Activated T-helper 17 cell treated with anti-CD3 and anti-CD28 coated beads, Interleukin-2, amount 50 U/mL, for 72 hours (primary cell): Measurements from ENCODE around the gene WWTR1. TPM values are rescaled to one million over a fixed set of nuclear protein-coding genes. Genes with fewer than 3 reads are reported as not detected.

Experiments used
- ATAC-seq: fragments of 150-1000 bp; cut with Tn5 transposase; replicated peaks from 2 replicates; pipeline ENCODE4 v1.10.0; 2021; ENCODE audit warnings: mild to moderate bottlenecking, moderate library complexity
- H3K27ac Mint-ChIP-seq: one replicate; pipeline ENCODE4 v1.8.0; 2022; ENCODE audit warnings: mixed read lengths
- H3K27me3 Mint-ChIP-seq: one replicate; pipeline ENCODE4 v1.8.0; 2022; ENCODE audit warnings: mixed read lengths
- H3K36me3 Mint-ChIP-seq: one replicate; pipeline ENCODE4 v1.8.0; 2022; ENCODE audit warnings: low read depth, mild to moderate bottlenecking, mixed read lengths
- H3K4me1 Mint-ChIP-seq: one replicate; pipeline ENCODE4 v1.8.0; 2022; ENCODE audit warnings: mixed read lengths
- H3K4me3 Mint-ChIP-seq: one replicate; pipeline ENCODE4 v1.8.0; 2022; ENCODE audit warnings: mild to moderate bottlenecking, mixed read lengths
- H3K9me3 Mint-ChIP-seq: one replicate; pipeline ENCODE4 v1.8.0; 2022; ENCODE audit warnings: mixed read lengths
- total RNA-seq, 2 donors: library from RNA; stranded (reverse); gene quantifications; one replicate each; pipeline ENCODE4 v1.2.3, GENCODE V29; 2022

Gene WWTR1
- total RNA-seq, 2 donors from 2014 or later: 1.8 to 2.8 TPM

DNA sequence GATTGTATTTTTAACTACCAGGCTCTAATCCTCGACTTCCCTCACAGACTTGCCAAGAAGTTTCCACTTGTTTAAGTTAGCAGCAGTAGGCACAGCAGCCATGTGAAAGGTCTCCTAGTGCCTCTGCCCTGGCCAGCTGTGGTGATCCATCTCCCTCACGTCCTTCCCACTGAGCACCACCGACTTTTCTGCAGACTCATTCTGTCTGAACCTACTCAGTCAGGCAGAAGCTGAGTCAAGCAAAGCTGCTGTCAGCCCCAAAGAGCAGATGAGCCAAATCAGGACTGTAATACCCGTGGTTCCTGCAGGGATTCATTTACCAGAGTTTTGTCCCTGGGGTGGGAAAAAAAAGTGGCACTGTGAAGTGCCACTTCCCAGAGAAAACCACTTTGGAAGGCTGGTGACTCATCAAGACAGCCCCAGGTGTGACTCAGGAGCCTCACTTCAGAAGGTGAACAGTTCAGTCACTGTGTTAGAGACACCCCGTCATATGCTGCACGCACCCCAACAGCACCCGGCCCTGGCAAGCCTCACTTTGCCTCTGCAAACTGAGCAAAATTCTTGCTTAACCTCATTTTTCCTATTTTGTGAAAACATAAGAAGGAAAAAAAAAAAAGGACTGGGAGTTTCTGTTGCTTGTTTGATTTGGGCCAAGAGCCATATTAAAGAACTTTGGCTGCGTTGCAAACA is 76.0 kb downstream of the WWTR1 start:
- peaks cover 24% of the 10 kb centered on the region for H3K27me3 Mint-ChIP-seq
- H3K9me3 Mint-ChIP-seq: no peaks in the 10 kb centered on the region
- H3K4me3 Mint-ChIP-seq: no peak overlapping the region
- peaks cover 6% of the 10 kb centered on the region for H3K4me1 Mint-ChIP-seq
- peak; percentile 42 for ATAC-seq
- no peaks in the 10 kb centered on the region for H3K36me3 Mint-ChIP-seq
- no peak overlapping the region for H3K27ac Mint-ChIP-seq

DNA sequence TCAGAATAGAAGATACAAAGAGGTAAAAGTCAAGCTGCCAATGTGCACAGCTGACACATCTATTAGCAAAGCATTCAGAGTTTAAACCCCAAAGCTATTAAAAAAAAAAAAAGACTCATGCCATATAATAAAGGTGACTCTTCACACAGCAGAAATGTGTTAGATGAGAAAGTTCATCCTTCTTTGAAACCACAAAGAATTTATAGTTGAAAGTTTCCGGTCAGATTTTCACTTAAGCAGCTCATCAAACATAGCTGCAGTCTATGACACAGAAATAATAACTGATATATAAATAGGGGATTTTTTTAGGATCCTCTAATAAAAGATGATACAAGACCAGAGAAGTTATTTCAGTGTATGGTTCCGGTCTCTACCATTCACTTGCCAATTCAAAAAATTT is 76.6 kb downstream of the WWTR1 start:
- peaks cover 9% of the 10 kb centered on the region for H3K4me1 Mint-ChIP-seq

DNA sequence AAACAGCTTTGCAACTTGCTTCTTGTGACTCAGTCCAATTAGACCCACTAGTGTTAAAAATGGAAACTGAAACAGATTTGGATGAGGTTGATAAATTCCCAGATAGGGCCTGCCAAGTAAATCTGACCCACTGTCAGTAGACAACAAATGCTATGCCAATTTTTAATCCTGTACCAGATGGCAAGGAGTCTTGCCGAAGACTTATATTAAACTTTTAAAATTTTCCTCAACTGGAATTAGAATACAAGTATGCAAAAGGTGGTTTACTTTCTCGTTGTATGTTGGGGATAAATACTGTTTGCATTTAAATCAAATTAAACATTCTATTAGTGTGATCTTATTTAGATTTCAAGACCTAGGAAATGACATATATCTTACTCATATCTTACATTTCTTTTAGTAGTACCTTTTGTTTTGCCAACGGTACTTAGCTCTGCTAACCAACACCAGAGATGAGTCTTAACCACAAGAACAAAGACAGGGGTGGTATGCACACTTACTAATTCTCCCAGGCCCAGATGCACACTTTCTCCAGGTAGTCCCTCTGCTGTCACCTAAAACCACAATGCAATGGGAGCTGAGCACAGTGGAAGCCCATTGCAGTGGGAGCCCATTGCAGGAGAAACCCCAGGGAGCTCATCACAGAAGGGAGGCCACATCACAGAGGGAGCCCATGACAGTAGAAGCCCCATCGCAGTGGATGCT is 77.8 kb downstream of the WWTR1 start:
- H3K9me3 Mint-ChIP-seq: no peaks in the 10 kb centered on the region
- peak; percentile 85 for ATAC-seq
- H3K4me3 Mint-ChIP-seq: no peak overlapping the region
- H3K4me1 Mint-ChIP-seq: peaks cover 13% of the 10 kb centered on the region
- peak overlapping the region; percentile 38 for H3K27ac Mint-ChIP-seq
- no peaks in the 10 kb centered on the region for H3K36me3 Mint-ChIP-seq
- H3K27me3 Mint-ChIP-seq: peaks cover 23% of the 10 kb centered on the region

More for the DNA sequence above, 76.6 kb downstream of the WWTR1 start:
- no peak overlapping the region for H3K27ac Mint-ChIP-seq
- peaks cover 23% of the 10 kb centered on the region for H3K27me3 Mint-ChIP-seq
- no peaks in the 10 kb centered on the region for H3K36me3 Mint-ChIP-seq
- H3K9me3 Mint-ChIP-seq: no peaks in the 10 kb centered on the region
- H3K4me3 Mint-ChIP-seq: no peak overlapping the region
- no peak for ATAC-seq

- no peak overlapping the region for H3K27ac Mint-ChIP-seq
- peaks cover 16% of the 10 kb centered on the region for H3K27me3 Mint-ChIP-seq
Observed at GRCh38 chr3:149579161-149579560, 78.7 kb downstream of the WWTR1 start.

DNA sequence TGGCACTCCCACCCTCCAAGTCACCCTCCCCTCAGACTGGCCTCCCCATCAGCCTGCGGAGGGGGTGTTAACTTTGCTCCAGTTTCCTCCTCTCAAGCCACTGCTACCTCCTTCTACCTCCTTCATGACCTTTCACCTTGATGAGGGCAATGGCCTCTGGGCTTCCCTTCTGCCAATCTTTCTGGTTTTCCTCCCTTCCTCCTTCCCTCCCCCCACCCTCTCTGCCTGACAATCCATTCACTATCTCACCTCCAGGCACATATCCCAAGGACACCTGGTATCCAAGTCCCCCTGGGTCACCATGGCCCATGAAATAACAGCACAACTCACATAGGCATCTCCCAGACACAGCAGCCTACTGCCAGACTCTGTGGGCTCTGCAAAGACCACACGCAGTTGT is 80.0 kb downstream of the WWTR1 start:
- H3K4me3 Mint-ChIP-seq: no peak overlapping the region
- no peaks in the 10 kb centered on the region for H3K36me3 Mint-ChIP-seq
- peaks cover 13% of the 10 kb centered on the region for H3K27me3 Mint-ChIP-seq
- peaks cover 18% of the 10 kb centered on the region for H3K4me1 Mint-ChIP-seq
- H3K9me3 Mint-ChIP-seq: no peaks in the 10 kb centered on the region
- no peak for ATAC-seq
- H3K27ac Mint-ChIP-seq: no peak overlapping the region

More at GRCh38 chr3:149579161-149579560, 78.7 kb downstream of the WWTR1 start:
- peaks cover 16% of the 10 kb centered on the region for H3K4me1 Mint-ChIP-seq
- no peaks in the 10 kb centered on the region for H3K9me3 Mint-ChIP-seq
- no peaks in the 10 kb centered on the region for H3K36me3 Mint-ChIP-seq
- H3K4me3 Mint-ChIP-seq: no peak overlapping the region
- ATAC-seq: no peak

- H3K27ac Mint-ChIP-seq: no peak overlapping the region
- H3K4me1 Mint-ChIP-seq: peaks cover 18% of the 10 kb centered on the region
- ATAC-seq: peak; percentile 74
Observed at GRCh38 chr3:149575961-149576564, 81.8 kb downstream of the WWTR1 start.

DNA sequence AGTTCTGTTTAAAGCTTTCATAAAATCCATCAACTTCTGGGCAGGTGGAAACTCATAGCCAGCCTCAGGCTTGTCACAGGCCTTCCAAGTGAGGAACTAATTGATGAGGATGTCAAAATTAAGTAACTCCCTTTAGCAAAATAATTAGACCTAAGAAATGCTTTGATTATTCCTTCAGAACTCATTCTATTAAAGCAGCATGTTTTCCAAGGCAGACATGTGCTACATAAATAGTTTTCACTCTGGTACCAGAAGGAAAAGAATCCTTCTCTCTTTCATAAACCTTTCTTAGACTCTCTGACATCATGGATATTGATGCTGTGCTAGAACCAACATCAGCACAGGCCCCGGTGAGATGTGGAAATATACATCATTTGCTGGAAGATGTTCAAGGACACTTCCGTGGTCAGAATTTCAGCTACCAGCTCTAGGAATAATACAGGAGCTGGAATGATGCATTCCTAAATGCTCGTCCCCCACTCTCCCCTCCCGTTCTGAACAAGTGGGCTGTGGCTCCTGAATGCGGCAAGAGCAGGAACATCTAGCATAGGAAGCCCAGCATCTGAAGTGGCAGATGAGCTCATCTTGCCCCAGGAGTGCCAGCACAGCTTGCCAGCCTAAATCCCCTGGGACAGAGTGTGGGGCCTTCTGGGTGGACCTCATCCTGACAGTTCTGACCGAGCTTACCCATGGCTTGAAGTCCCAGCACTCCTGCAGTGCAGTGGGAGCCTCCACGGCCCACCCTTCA is 82.4 kb downstream of the WWTR1 start:
- no peaks in the 10 kb centered on the region for H3K36me3 Mint-ChIP-seq
- peaks cover 4% of the 10 kb centered on the region for H3K27me3 Mint-ChIP-seq
- no peak overlapping the region for H3K4me3 Mint-ChIP-seq
- ATAC-seq: no peak
- H3K4me1 Mint-ChIP-seq: peaks cover 18% of the 10 kb centered on the region
- no peak overlapping the region for H3K27ac Mint-ChIP-seq
- no peaks in the 10 kb centered on the region for H3K9me3 Mint-ChIP-seq

More at GRCh38 chr3:149575961-149576564, 81.8 kb downstream of the WWTR1 start:
- no peaks in the 10 kb centered on the region for H3K9me3 Mint-ChIP-seq
- no peaks in the 10 kb centered on the region for H3K36me3 Mint-ChIP-seq
- no peak overlapping the region for H3K4me3 Mint-ChIP-seq
- peaks cover 8% of the 10 kb centered on the region for H3K27me3 Mint-ChIP-seq

DNA sequence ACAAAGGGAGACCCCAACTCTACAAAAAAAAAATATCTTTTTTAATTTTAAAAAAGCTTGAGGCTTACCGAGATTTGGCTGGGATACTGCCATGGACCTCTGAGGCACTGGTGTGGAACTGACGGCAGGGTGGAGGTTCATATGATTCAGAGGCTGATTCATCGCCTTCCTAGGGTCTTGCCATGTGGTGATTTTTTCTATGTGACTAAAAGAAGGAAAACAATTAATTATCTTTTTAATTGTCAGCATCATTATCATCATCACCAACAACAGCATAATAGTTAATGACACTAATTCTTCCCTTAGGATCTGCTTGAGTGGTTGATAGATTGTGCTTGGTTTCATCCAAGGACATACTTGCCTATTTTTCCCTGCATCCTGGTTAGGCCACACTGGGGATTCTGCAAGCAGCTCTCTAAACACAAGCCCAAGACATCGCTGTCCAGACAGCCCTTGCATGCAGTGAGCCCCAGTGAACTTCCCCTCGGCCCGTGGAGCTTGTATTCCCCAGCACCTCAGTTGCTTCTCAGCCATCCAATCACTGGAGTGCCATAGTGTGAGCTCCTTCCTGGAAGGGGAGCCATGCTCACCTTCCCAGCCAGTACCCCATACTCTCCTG is 84.9 kb downstream of the WWTR1 start:
- ATAC-seq: no peak
- H3K27me3 Mint-ChIP-seq: peaks cover 2% of the 10 kb centered on the region
- no peak overlapping the region for H3K4me3 Mint-ChIP-seq
- H3K27ac Mint-ChIP-seq: no peak overlapping the region
- peaks cover 12% of the 10 kb centered on the region for H3K4me1 Mint-ChIP-seq
- no peaks in the 10 kb centered on the region for H3K9me3 Mint-ChIP-seq
- H3K36me3 Mint-ChIP-seq: no peaks in the 10 kb centered on the region

- no peak overlapping the region for H3K27ac Mint-ChIP-seq
- H3K4me1 Mint-ChIP-seq: peaks cover 10% of the 10 kb centered on the region
- ATAC-seq: no peak
- H3K36me3 Mint-ChIP-seq: no peaks in the 10 kb centered on the region
- no peaks in the 10 kb centered on the region for H3K9me3 Mint-ChIP-seq
- peaks cover under 1% of the 10 kb centered on the region for H3K27me3 Mint-ChIP-seq
- no peak overlapping the region for H3K4me3 Mint-ChIP-seq
Observed at GRCh38 chr3:149571381-149571780, 86.4 kb downstream of the WWTR1 start.

DNA sequence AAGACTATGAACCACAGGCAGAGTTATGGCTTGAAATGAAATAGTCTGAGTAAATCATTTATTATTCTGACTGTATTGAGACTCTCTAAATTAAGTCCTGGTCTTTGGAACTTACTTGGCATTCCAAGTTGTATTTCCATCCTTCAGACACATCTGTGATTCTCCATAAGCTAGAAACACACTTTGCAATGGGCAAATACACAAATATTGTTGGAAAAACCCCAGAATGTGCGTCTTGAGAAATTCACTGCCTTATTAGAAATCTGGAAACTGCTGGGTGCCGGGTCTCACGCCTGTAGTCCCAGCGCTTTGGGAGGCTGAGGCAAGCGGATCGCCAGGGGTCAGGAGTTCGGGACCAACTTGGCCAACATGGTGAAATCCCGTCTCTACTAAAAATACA is 87.8 kb downstream of the WWTR1 start:
- Mint-ChIP-seq H3K4me1 (peaks cover 5% of the 10 kb centered on the region), H3K27me3 (peaks cover 4% of the 10 kb centered on the region), H3K9me3 (no peaks in the 10 kb centered on the region), H3K4me3 (no peak overlapping the region), H3K36me3 (no peaks in the 10 kb centered on the region), H3K27ac (no peak overlapping the region)
- no peak for ATAC-seq

GRCh38 chr3:149567381-149567780 is 90.4 kb downstream of the WWTR1 start:
- no peak for ATAC-seq
- no peaks in the 10 kb centered on the region for H3K4me1 Mint-ChIP-seq
- no peak overlapping the region for H3K4me3 Mint-ChIP-seq
- no peaks in the 10 kb centered on the region for H3K9me3 Mint-ChIP-seq
- H3K27me3 Mint-ChIP-seq: peaks cover 4% of the 10 kb centered on the region
- H3K27ac Mint-ChIP-seq: no peak overlapping the region
- no peaks in the 10 kb centered on the region for H3K36me3 Mint-ChIP-seq

DNA sequence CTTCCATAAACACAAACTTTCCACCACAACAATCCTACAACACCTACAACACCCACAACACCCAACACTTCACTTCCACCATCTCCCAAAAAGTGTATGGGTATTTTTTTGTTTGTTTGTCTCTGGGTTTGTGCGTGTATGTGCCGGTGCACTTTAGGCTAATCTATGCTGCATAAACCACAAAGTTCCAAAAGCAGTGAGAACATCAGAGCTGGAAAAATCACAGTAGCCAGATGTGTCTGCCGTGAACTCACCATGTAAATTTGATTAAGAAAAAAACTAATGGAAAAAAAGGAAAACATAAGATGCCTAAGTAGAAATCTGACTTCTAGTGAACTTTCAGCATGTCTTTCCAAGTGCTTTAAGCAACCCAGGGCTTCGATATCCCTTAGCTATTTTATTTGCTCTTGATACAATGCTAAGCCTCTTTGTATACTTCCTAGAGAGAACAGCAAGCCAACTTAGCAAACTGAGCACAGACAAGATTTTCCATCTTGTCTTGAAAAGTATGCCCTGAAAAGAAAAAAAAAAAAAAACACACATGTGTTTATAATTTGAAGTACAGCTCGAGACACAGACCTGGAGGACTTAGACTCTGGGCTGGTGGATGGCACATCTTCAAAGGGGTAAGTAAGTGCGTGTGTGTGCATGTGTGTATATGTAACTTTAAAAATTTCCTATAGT is 91.4 kb downstream of the WWTR1 start:
- H3K4me1 Mint-ChIP-seq: no peaks in the 10 kb centered on the region
- peaks cover 4% of the 10 kb centered on the region for H3K27me3 Mint-ChIP-seq
- H3K27ac Mint-ChIP-seq: no peak overlapping the region
- H3K9me3 Mint-ChIP-seq: no peaks in the 10 kb centered on the region
- no peak for ATAC-seq
- H3K36me3 Mint-ChIP-seq: no peaks in the 10 kb centered on the region
- H3K4me3 Mint-ChIP-seq: no peak overlapping the region

GRCh38 chr3:149564079-149564478 is 93.7 kb downstream of the WWTR1 start:
- Mint-ChIP-seq H3K36me3 (no peaks in the 10 kb centered on the region), H3K27ac (no peak overlapping the region), H3K4me3 (no peak overlapping the region), H3K4me1 (no peaks in the 10 kb centered on the region), H3K9me3 (no peaks in the 10 kb centered on the region), H3K27me3 (peaks cover 8% of the 10 kb centered on the region)
- no peak for ATAC-seq

DNA sequence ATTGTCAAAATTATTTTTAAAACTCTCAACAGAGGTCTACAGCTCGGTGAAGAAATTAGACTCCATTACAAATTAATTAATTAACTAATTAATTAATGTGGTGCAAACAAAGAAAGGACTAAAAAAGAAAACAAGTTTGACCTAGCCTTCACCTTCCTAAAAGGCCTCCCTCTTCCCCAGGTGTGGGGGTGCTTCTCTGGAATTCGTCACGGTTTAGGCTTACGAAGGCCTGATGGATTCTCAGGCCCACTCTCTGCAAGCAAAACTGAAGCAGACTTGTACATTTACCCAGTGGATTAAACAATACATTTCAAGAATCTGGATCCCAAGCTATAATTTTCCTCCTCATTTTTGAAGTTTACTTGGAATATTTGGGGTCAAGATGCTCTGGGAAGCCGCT is 94.7 kb downstream of the WWTR1 start:
- H3K27ac Mint-ChIP-seq: no peak overlapping the region
- H3K4me1 Mint-ChIP-seq: no peaks in the 10 kb centered on the region
- no peak overlapping the region for H3K4me3 Mint-ChIP-seq
- no peaks in the 10 kb centered on the region for H3K9me3 Mint-ChIP-seq
- no peaks in the 10 kb centered on the region for H3K36me3 Mint-ChIP-seq
- H3K27me3 Mint-ChIP-seq: peaks cover 8% of the 10 kb centered on the region
- no peak for ATAC-seq
